D341Med (cell line): ENCODE data around the gene PLXNA3.
"Not testable (repeated sequence)": the region's sequence is repeated elsewhere in the genome, so short reads cannot be mapped to it uniquely, and the experiment has no call there.

ENCODE experiments used
- DNase-seq: peaks from one replicate; pipeline ENCODE4 v3.0.0; 2012; ENCODE audit warnings: low spot score

PLXNA3 gene

GRCh38 chrX:154478728-154479622 lies 20.9 kb downstream of the PLXNA3 start, which contains the start of gene LAGE3:
TSS of gene LAGE3 (minus strand) at chrX:154479281. CDS start at chrX:154478915, 366 bp downstream.
- DNase-seq: peak; percentile 91

- no peak for DNase-seq
Observed at GRCh38 chrX:154481195-154481594, 23.1 kb downstream of the PLXNA3 start.

- DNase-seq: no peak
Observed at GRCh38 chrX:154481911-154482601, 24.0 kb downstream of the PLXNA3 start.

GRCh38 chrX:154482786-154483185 lies 24.7 kb downstream of the PLXNA3 start:
- no peak for DNase-seq

- no peak for DNase-seq
Observed at GRCh38 chrX:154483325-154483724, 25.2 kb downstream of the PLXNA3 start.

- no peak for DNase-seq
Observed at GRCh38 chrX:154484255-154485149, 26.4 kb downstream of the PLXNA3 start.

- DNase-seq: no peak
Observed at GRCh38 chrX:154485150-154486051, 27.3 kb downstream of the PLXNA3 start.

- DNase-seq: peak; percentile 42
Observed at GRCh38 chrX:154486052-154486395, 27.9 kb downstream of the PLXNA3 start.

- DNase-seq: peak; percentile 85
Observed at GRCh38 chrX:154486396-154487207, 28.5 kb downstream of the PLXNA3 start, which contains the start of gene UBL4A. TSS of gene UBL4A (minus strand) at chrX:154486615. CDS start at chrX:154486584, 31 bp downstream.

GRCh38 chrX:154487518-154488290 lies 29.6 kb downstream of the PLXNA3 start:
- DNase-seq: no peak

GRCh38 chrX:154488336-154489075 lies 30.4 kb downstream of the PLXNA3 start:
- DNase-seq: no peak

GRCh38 chrX:154489182-154489581 lies 31.1 kb downstream of the PLXNA3 start:
- DNase-seq: no peak

- DNase-seq: no peak
Observed at GRCh38 chrX:154490021-154490413, 31.9 kb downstream of the PLXNA3 start.

GRCh38 chrX:154490414-154491083 lies 32.5 kb downstream of the PLXNA3 start, which contains the start of gene SLC10A3:
TSS of gene SLC10A3 (minus strand) at chrX:154490629. CDS start at chrX:154488940, 1,689 bp downstream.
- peak; percentile 93 for DNase-seq

GRCh38 chrX:154494715-154495114 lies 36.6 kb downstream of the PLXNA3 start:
- DNase-seq: no peak

- no peak for DNase-seq
Observed at GRCh38 chrX:154495472-154495922, 37.4 kb downstream of the PLXNA3 start.

GRCh38 chrX:154496591-154497137 lies 38.6 kb downstream of the PLXNA3 start:
- not testable (repeated sequence) for DNase-seq
